ENCODE results near the gene GCA. TPM values are rescaled to one million over a fixed set of nuclear protein-coding genes. Genes with fewer than 3 reads are reported as not detected.

Gene GCA
- total and polyA plus RNA-seq, 2 of the 13 experiments (the other 11 are each of a cell fraction or from before 2014, with no cell fraction given), result 42.0 to 48.3 TPM

- no peak for TF ChIP-seq MLXIP (CRISPR knock-in tag; IDR thresholded peaks at IDR 0.05; ENCODE audit: borderline replicate concordance)
- TF ChIP-seq ZNF281 (CRISPR knock-in tag; IDR thresholded peaks at IDR 0.05; ENCODE audit: borderline replicate concordance), result no peak
- no peak for TF ChIP-seq MEF2D (CRISPR knock-in tag; IDR thresholded peaks at IDR 0.05)
- peak; percentile 26 for TF ChIP-seq TAF1 (CRISPR knock-in tag; IDR thresholded peaks at IDR 0.05)
- TF ChIP-seq ZBTB20 (CRISPR knock-in tag; IDR thresholded peaks at IDR 0.05; ENCODE audit: borderline replicate concordance, low read depth), result 0 out of 2 replicates have a peak, but pooled peaks have one; percentile 20
- TF ChIP-seq ZNF260 (CRISPR knock-in tag; IDR thresholded peaks at IDR 0.05; ENCODE audit: borderline replicate concordance, low read depth), result no peak
- 0 out of 2 replicates have a peak, but pooled peaks have one; percentile 11 for TF ChIP-seq MTERF4 (CRISPR knock-in tag; IDR thresholded peaks at IDR 0.05)
- TF ChIP-seq KLF13 (CRISPR knock-in tag; IDR thresholded peaks at IDR 0.05), result no peak
- TF ChIP-seq HHEX (CRISPR knock-in tag; IDR thresholded peaks at IDR 0.05), result no peak
- peak; percentile 27 for TF ChIP-seq PTBP1 (IDR thresholded peaks at IDR 0.05; ENCODE audit: low read depth, low read length, poor library complexity, severe bottlenecking)
- TF ChIP-seq ZNF609 (CRISPR knock-in tag; IDR thresholded peaks at IDR 0.05; ENCODE audit: borderline replicate concordance), result 0 out of 2 replicates have a peak, but pooled peaks have one; percentile 21
- no peak for TF ChIP-seq AGO1 (IDR thresholded peaks at IDR 0.05; ENCODE audit: low read depth, low read length, poor library complexity, severe bottlenecking)
- 0 out of 2 replicates have a peak, but pooled peaks have one; percentile 3 for TF ChIP-seq ESRRA (CRISPR knock-in tag; IDR thresholded peaks at IDR 0.05; ENCODE audit: low read depth)
- TF ChIP-seq SALL1 (CRISPR knock-in tag; IDR thresholded peaks at IDR 0.05), result peak; percentile 34; the same call in 1 of the 2 replicates
- no peak for TF ChIP-seq ZNF326 (CRISPR knock-in tag; IDR thresholded peaks at IDR 0.05; ENCODE audit: borderline replicate concordance)
- TF ChIP-seq POLR2A (IDR thresholded peaks at IDR 0.05; ENCODE audit: insufficient read depth in 1 of 2, low read depth in 2 of 2, low read length in 2 of 2), result peak; percentile 41 to 79; a peak in 3 of 4 replicates
Observed at GRCh38 chr2:162318328-162319180, 25.4 kb upstream of the GCA start, which contains the start of gene IFIH1 (continued).
